GM19438 (cell line): ENCODE measurements around the gene GNAZ.
"Not testable (repeated sequence)": the region's sequence is repeated elsewhere in the genome, so short reads cannot be mapped to it uniquely, and the experiment has no call there.

Source experiments
- ATAC-seq: cut with Tn5 transposase; IDR thresholded peaks from one replicate; pipeline ENCODE4 v1.9.1; 2021; ENCODE audit warnings: low read depth; ENCODE audit not compliant: unreplicated experiment

Gene GNAZ

DNA sequence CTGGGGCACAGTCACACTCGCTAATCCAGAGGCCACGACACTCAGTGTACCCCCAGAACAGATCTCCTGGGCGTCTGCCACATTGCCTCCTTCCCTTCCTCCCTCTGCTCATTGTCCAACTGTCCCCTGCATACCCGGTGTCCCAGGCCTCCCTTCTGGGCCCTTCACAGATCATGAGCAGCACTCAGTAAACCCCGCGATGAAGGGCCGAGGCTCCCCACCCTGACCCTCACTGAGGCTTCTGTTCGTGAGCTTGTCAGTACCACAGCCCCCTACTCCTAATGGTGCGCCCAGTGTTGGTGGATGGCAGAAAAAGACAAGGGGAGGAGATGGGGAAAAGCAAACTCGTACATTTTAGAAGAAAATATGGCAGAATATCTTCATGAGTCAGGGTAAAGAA lies 58.8 kb downstream of the GNAZ start:
- ATAC-seq, result no peak

DNA sequence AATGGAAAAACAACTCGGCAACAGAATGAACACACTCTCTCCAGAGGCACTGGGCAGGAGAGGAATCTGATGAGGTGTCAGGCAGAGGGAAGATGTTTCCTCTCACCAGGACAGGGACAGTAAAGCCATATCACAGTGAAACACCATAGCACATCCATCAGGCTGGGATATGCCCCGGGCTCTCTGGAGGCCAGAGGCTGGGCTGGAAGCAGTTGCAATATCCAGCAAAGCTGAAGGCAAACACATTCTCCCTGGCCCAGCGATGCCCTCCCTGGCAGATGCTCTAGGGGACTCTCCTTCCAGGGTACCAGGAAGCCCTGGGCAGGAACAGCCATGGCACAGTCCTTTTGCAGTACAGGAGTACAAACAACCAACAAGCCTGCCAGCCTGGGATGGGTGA lies 60.4 kb downstream of the GNAZ start:
- ATAC-seq, result no peak

DNA sequence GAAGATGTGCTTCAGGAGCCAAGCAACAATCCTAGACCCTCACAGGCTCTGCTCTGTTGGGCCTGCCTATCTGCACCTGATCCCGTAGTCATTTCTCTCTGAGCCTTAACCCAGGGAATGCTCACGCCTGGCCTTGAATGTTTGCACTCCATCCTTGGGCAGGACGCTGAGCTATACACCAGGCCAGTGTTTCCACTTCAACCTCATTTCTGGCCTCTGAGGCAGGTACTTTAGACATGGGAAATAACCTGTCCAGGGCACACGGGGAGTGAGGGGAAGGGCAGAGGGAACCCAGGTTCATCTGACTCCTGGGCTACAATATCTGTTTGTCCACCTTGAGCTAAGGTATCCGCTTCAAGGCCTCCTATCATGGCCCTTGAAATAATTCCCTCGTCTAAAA lies 61.6 kb downstream of the GNAZ start:
- no peak for ATAC-seq

DNA sequence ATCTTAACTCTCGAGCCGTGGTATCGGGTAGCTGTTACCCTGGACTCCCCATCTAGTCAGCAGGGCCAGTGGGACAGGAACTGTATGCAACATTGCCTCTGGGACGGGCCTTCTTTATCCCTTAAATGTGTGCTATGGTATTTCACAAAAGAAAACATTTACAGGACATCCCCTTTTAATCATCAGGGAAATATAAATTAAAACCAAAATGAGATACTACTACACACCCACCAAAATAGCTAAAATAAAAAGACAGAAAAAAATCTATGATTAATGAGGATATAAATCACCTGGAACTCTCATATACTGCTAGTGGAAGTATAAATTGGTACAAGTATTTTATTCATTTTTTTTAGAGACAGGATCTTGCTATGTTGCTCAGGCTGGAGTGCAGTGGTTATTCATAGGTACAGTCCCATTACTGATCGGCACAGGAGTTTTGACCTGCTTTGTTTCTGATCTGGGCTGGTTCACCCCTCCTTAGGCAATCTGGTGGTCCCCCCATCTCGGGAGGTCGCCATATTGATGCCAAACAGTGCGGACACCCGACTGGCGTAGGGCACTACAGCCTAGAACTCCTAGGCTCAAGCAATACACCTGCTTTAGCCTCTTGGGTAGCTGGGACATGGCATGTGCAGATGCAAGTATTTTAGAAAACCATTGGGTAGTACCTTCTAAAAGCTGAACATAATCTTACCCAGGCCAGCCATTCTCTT lies 62.2 kb downstream of the GNAZ start:
- no peak for ATAC-seq

DNA sequence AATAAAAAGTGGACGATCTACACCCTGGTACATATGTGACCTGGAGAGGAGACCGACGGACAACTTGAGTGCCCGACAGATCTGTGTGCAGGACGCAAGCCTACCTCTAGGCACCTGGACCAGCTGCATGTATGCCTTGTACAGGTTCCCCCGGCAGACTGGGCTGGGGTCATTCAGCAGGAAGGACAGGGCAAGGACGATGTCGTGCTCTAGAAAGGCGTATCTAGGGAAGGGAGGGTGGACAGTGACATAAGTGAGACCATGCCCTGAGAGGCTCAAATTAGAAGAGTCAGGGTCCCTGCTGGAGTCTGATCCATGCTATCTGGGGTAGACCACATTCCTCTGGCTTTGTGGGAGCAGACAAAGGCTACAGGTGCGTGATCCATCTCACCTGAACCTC lies 63.6 kb downstream of the GNAZ start:
- no peak for ATAC-seq

DNA sequence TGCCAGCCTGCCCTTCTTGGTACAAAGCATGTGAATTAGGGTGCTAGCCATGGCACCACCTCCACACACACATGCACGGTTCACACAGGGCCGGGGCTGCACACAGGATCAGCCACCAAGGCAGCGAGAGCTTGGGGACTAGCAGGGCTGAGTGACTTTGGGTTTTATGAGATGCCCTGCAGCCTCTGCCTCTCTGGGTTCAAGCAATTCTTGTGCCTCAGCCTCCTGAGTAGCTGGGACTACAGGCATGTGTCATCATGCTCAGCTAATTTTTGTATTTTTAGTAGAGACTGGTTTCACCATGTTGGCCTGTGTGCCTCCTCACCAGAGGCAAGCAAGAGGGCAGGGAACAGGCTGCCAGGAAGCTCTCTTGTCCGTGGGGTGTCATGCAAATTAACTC lies 66.7 kb downstream of the GNAZ start:
- ATAC-seq, result not testable (repeated sequence)

DNA sequence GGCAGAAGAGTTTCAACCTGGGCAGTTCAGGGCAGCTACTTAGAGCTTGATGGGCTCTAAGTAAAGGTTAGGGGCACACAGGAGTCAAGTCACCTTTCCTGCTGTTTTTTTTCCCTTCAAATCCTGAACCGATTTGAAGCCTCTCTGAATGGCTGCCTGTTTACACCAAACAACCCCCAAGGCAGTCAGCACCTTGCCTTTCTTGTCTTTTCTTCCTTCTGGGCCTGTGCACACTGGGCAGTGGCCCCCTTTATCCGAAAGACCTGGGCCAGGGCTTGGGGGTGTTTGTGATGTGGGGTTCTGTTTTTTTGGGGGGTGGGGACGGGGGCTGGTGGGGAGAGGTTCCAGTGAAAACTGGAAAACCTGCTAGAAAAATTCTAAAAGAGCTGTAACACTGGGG lies 67.1 kb downstream of the GNAZ start:
- ATAC-seq, result no peak

DNA sequence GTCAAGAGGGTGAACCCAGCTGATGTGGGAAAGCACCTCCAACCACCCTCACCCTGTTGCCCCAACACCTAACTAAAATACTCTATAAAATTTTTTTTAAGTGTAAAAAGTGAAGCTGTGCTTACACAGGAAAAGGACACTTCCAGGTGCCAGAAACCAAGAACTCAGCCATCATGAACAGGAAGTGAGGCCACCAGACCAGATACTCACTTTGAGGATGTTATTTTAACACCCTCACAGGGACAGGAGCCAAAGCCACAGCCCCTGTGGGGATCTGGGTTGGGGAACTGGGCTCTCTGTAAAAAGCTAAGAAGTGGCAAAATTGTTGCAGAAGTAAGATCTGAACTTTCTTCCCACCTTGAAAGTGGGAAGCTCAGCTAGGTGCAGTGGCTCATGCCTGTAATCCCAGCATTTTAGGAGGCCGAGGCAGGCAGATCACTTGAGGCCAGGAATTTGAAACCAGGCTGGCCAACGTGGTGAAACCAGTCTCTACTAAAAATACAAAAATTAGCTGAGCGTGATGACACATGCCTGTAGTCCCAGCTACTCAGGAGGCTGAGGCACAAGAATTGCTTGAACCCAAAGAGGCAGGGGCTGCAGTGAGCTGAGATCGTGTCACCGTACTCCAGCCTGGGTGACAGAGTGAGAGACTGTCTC lies 67.7 kb downstream of the GNAZ start:
- ATAC-seq, result no peak

DNA sequence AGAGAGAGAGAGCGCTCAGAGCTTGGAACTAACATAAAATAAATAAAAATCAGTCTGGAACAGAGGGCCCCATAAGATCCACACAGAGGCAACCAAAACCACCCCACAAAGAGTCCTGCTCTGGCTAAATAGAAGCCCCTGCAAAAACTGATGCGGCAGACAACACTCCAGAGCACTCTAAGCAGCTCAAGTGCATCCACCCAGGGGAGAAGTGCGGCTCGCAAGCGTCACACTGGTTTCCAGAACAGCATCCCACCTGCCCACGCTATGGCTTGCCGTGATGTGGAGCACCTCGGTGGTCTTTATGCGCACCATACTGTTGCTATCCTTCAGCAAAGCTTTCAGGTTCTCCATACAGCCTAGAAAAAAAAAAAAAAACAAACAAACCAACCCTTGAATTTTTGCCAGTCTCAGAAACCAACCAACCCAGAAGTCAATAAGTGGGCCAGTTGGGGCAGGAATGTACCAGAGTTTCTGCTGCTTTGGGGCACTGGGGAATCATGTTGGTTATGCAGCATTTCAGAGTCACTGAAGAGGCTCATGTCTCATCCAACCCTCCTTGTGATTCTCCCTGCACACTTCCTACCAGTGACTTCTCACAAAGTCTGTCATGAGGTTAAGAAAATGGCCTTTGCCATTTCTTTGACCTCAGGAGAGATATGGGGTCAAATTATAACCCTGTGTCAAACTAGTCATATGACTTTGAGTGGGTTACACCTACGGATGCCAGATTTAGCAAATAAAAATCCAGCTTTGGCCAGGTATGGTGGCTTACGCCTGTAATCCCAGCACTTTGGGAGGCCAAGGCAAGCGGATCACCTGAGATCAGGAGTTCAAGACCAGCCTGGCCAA lies 68.5 kb downstream of the GNAZ start:
- no peak for ATAC-seq

DNA sequence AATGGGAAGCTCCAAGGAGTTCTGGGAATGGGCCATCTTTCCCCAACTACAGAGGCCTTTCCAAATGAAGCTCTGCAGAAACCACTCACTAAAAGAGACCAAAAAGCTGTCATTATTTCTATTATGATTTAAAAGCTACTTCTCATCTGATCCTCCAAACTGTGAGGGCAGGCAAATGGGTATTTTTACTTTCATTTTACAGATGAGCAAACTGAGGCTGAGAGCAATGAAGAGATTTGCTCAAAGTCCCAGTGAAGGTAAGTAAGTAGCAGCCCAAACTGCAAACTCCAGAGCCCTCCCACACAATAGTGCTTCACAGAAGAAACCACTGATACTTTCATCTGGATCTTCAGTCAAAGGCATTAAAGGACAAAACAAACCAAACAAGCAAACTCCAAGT lies 70.1 kb downstream of the GNAZ start:
- no peak for ATAC-seq

DNA sequence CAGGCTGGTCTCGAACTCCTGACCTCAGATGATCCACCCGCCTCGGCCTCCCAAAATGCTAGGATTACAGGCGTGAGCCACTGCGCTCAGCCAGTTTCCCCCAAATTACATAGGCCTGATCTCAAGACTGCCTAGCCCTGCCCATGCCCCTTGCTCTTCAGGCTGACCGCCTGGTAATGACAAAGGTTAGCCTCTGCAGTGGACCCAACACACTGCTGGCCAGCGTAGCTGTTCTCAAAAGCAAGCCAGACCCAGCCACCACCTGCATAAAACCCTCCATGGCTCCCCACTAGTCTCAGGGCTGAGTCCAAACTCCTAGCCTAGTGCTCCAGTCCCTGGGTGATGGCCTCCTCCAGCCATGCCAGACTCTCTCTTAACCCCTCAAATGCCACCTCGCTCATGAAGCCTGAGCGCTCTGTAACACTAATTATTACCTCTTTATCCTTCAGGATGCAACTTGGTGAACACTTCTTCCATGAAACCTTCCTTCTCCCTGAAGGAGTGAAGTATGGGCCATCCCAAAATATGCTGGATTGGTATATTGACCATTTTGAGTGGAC lies 72.3 kb downstream of the GNAZ start:
- no peak for ATAC-seq

DNA sequence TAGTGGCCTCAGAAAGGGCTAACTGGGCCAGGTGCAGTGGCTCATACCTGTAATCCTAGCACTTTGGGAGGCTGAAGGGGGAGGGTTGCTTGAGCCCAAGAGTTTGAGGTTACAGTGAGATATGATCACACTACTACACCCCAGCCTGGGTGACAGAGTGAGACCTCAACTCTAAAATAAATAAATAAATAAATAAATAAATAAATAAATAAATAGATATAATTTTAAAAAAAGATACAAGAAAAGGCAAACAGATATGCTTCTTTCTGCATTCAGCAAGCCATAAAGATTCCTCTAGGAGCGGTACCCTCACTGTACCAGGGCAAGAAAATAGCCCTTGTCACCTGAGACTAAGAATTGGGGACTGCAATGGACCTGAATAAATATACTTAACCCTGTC lies 72.8 kb downstream of the GNAZ start:
- no peak for ATAC-seq

DNA sequence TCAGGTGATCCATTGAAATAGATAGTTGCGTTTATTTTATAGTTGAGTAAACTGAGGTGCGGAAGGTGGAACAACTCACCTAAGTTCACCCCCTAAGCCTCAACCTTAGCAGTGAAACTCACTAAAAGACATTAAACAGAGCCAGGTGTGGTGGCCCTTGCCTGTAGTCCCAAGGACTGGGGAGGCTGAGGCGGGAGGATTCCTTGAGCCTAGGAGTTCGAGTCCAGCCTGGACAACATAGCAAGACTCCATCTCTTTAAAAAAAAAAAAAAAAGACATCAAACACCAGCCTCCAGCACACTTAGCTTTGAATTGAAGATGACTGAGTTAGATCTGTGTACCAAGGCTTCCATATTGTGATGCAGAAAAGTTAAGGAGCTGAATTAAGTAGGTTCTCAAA lies 74.1 kb downstream of the GNAZ start:
- no peak for ATAC-seq

DNA sequence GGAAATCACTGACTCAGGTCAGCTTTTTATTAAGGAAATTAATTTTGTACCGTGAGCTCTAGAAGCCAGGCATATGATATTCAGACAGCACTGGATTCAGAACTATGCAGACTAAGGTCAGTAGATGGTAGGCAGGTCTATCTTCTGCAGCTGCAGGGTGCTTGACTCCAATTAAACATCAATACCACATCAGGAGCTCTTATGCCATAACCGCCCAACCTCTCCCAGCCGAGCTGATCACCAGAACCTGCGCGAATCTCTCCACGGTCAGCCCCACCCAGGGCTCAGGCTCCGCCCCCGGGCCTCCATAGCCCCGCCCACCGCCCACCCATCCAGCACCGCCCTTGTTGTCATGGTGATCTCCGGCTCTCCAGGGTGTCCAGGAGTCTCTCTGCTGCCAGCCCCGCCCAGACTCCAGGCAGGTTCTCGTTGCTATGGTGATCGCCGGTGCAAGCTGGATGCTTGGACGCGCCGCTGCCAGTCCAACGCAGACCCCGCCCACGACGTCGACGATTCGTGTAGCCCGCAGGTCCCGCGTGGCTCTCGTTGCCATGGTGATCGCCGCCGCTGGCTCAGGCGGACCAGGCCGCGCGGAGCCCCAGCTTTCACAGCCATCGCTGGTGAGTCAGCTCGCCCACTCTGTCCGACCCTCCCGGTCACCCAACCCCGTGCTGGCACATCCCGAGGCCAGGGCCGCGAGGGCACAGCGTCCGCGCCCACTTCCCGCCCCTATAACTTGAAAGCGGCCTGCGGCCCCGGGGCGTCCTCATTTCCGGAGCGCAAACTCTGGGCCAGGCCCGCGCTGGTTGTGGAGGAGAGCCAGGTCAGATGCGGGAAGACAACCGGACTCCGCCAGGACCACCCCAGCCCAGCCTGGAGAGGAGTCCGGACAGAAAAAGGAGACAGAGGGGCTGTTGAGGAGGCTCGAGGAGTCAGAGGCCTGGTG lies 74.9 kb downstream of the GNAZ start, which contains the start of gene RAB36:
RAB36 (plus strand) TSS at position 546 of the 946 bp plus-strand sequence. CDS start 1,140 bp downstream, outside the sequence.
- ATAC-seq, result no peak

DNA sequence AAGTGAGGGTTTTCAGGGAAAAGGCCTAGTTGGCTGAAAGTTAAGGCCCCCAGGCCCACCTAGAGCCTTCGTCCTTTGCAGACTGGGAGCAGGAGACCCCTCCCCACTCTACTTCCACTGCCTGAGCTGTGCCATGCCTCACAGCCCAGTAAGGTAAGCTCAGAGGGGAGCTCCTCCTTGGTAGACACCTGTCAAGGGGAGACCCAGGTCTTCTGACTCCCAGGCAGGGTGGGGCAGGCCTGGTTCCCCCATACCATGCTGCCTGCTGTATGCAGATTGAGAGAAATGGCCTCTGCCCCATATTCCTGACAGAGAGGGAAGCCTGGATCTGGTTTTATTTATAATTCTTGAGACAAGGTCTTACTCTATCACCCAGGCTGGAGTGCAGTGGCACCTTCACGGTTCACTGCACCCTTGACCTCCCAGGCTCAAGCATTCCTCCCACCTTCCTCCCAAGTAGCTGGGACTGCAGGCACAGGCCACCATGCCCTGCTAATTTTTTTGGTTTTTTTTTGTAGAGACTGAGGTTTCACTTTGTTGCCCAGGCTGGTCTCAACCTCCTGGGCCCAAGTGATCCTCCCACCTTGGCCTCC lies 75.7 kb downstream of the GNAZ start:
- no peak for ATAC-seq

DNA sequence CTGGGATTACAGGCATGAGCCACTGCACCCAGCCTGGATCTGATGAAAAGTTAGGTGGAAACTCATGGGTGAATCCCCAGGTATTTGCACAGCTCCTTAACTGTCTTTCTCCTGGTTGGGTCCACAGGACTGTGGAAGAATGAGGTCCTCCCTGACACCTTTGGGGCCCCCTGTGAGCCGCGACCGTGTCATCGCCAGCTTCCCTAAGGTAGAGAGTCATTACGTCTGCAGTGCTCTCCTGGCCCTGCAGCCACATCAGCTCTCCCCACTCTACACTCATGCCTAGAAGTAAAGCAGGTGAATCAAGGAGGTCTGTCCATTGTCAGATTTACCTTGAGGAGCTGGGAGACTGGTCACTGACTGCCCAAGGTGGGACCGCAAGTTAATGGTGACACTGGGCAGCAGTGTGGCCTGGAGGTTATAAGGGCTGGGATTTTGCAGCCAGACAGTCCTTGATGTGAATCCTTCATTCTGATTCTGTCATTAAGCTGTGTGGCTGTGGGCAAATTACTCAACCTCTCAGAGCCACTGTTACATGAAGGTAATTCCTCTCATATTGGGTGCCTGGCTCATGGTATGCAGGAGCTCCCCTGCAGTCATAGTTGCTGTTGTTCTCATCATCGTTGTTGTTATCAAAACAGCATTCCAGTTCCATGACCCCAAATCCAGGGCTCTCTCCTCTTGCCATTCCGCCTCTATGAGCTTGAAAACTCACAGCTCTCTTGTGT lies 76.3 kb downstream of the GNAZ start:
- no peak for ATAC-seq

DNA sequence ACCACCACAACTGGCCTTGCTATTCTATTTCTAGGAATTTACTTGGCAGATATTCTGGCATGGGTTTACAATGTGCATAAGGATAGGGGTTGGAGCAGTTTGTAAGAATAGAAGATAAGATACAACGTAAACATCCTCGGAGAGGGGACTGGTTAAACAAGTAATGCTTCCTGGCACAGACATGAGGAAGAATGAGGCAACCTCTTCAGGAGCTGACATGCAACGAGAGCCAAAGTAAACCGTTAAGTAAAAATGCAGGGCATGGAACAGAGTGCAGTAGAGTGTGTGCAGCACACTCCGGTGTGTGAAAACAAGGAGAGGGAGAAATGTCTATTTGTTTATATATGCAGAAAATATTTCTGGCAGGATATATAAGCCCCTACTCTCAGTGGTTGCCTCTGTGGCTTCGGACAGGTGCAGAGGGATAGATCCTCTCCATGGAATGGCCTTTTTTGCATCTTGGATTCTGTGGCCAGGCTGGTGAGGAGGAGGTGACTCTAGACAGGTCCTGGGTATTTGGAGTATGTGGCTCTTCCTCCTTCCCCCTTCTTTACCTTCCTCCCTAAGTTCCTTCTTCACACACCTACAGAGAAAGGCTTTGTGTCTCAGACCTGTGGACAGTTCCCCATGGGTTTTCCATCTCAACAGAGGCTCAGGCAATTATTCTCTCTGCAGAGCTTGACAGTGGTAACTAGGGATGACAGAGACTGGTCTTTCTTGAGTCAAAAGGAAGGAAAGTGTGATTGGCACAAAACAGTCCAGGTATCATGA lies 77.5 kb downstream of the GNAZ start:
- ATAC-seq, result no peak

DNA sequence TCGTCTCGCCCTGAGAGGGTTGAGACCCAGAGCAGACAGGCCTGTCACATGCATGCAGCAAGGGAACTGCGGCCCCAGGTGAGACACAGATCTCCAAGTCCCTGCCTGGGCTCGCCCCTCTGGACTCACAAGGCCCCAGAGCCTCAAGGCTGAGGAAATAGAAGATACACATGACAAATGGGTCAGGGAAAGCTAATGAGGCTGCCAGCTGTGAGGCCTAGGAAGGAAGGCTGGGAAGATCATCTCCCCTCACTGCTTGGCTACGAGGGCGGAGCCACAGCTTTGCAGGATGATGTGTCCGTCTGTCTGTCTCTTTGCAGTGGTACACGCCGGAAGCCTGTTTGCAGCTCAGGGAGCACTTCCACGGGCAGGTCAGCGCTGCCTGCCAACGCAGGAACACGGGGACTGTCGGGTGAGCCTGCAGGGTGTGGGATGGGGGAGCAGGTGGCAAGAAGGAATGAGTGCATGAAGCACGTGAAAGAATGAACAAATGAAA lies 79.5 kb downstream of the GNAZ start:
- ATAC-seq, result no peak
